ENCODE results near the gene HPCAL1. TPM values are rescaled to one million over a fixed set of nuclear protein-coding genes. Genes with fewer than 3 reads are reported as not detected.
A peak's percentile ranks its signal among the peaks of the same experiment; 100 is the strongest.

Gene HPCAL1
- total and polyA plus RNA-seq, 3 experiments from 2014 or later: 44.1 to 96.3 (median 47.6) TPM

DNA sequence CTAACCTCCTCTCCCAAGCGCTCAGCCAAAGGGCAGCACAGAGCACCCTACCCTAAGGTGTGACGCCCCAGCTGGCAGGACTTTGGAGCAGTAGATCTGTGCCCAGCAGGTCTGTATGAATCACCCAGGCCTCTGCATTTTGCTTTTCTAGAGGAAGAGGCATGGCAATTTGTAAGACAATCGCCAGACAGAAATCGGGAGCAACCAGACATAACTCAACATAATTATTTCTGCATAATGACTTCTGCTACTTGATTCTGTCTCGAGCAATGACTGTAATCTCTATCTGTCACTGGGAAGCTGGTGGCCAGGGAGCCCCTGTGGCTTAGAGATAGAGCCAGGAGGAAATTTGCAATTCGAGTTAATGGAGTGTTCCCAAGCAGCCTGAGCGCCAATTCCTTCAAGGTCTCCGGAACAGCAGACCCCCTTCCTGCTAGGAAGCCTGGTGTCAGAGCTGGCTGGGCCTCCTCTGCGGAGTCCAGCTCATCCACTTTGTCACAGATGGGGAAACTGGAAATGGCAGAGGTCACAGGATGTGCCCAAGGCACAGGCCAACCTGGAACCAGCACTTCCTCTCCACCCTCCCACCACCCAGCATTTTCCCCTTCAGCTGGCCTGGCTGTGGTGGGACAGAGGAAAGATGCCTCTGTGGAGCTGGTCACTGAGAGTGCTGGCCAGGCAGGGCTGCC, 90.4 kb downstream of the HPCAL1 start:
- POLR2A ChIA-PET: no interaction called here

DNA sequence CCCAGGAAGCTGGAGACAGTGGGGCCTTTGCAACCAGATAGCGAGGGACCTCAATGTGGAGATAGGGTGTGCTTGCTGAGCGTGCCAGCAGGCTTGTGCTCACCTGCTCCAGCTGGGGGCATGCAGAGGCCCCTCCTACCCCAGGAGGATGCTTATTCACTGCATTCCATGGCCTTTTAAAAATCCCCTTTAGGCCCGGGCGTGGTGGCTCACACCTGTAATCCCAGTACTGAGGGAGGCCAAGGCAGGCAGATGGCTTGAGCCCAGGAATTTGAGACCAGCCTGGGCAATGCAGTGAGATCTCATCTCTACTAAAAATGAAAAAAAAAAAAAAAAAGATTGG, 90.9 kb downstream of the HPCAL1 start:
- ChIA-PET POLR2A (no interaction called here), CTCF (interaction anchor here (0.9 kb wide), 1 partner anchor 15 kb away, joined by 3 read pairs; no protein-coding TSS in a partner anchor)
- Histone ChIP-seq H3K4me1 (ENCODE audit: insufficient read depth, low read length) (peaks cover 12% of the 10 kb centered on the region), H3K27me3 (ENCODE audit: insufficient read depth, low read length, poor library complexity, severe bottlenecking) (no peaks in the 10 kb centered on the region), H3K36me3 (ENCODE audit: insufficient read depth, low read length) (no peaks in the 10 kb centered on the region), H3K27ac (ENCODE audit: low read depth, low read length) (no peak overlapping the region), H3K9me3 (ENCODE audit: low read length) (no peaks in the 10 kb centered on the region), H3K4me3 (ENCODE audit: low read length) (no peak overlapping the region)
- Mint-ChIP-seq H3K27me3 (peaks cover 0 to 1% of the 10 kb centered on the region in 2 donors), H3K27ac (peak overlapping the region in 2 of 8 donors; percentile 38 to 92), H3K4me3 (no peak overlapping the region), H3K4me1 (peaks cover 38 to 69% (median 43%) of the 10 kb centered on the region in 3 donors), H3K9me3 (no peaks in the 10 kb centered on the region), H3K36me3 (peaks cover 0 to 12% (median 2%) of the 10 kb centered on the region in 3 donors)
- no peak for DNase-seq

More for the DNA sequence above, 90.4 kb downstream of the HPCAL1 start:
- no peak overlapping the region for H3K4me3 Mint-ChIP-seq
- H3K9me3 Mint-ChIP-seq: no peaks in the 10 kb centered on the region
- Histone ChIP-seq H3K9me3 (ENCODE audit: low read length) (no peaks in the 10 kb centered on the region), H3K27ac (ENCODE audit: low read depth, low read length) (no peak overlapping the region), H3K4me3 (ENCODE audit: low read length) (no peak overlapping the region), H3K27me3 (ENCODE audit: insufficient read depth, low read length, poor library complexity, severe bottlenecking) (no peaks in the 10 kb centered on the region), H3K4me1 (ENCODE audit: insufficient read depth, low read length) (peaks cover 12% of the 10 kb centered on the region), H3K36me3 (ENCODE audit: insufficient read depth, low read length) (no peaks in the 10 kb centered on the region)
- peaks cover 0 to 9% (median 2%) of the 10 kb centered on the region in 3 donors for H3K36me3 Mint-ChIP-seq
- H3K27me3 Mint-ChIP-seq: peaks cover 0 to 1% of the 10 kb centered on the region in 2 donors
- no peak for DNase-seq
- peak overlapping the region in 1 of 8 donors; percentile 38 for H3K27ac Mint-ChIP-seq
- peaks cover 41 to 74% (median 46%) of the 10 kb centered on the region in 3 donors for H3K4me1 Mint-ChIP-seq
- CTCF ChIA-PET: interaction anchor here (0.9 kb wide), 1 partner anchor 16 kb away, joined by 3 read pairs; no protein-coding TSS in a partner anchor

DNA sequence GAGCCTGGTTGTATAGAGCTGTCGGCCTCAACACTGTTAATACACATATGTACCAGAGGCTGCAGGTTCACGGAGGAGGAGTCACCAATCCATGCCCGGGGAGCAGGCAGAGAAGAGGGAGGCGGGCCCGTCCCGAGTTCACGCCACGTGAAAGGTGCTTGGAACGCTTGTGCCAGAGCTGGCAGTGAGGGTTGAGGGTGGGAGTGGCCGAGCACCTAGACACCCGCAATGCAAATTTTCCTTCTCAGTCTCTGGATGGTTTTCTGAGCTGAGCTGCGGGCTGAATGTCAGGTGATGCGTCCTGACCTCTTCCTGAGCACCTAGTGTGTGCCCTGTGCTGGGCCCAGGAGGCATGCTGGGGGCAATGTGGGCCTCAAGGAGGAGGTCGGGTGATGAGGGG, 93.2 kb downstream of the HPCAL1 start:
- Mint-ChIP-seq H3K27ac (peak overlapping the region in 6 of 8 donors; percentile 56 to 84 (median 66)), H3K4me1 (peaks cover 34 to 59% (median 36%) of the 10 kb centered on the region in 3 donors), H3K36me3 (peaks cover 0 to 27% (median 5%) of the 10 kb centered on the region in 3 donors), H3K27me3 (peaks cover 0 to 1% of the 10 kb centered on the region in 2 donors), H3K4me3 (no peak overlapping the region), H3K9me3 (peaks cover 0 to 3% (median 0%) of the 10 kb centered on the region in 5 donors)
- Histone ChIP-seq H3K27me3 (ENCODE audit: insufficient read depth, low read length, poor library complexity, severe bottlenecking) (no peaks in the 10 kb centered on the region), H3K4me1 (ENCODE audit: insufficient read depth, low read length) (peaks cover 21% of the 10 kb centered on the region), H3K9me3 (ENCODE audit: low read length) (no peaks in the 10 kb centered on the region), H3K4me3 (ENCODE audit: low read length) (no peak overlapping the region), H3K27ac (ENCODE audit: low read depth, low read length) (no peak overlapping the region), H3K36me3 (ENCODE audit: insufficient read depth, low read length) (peaks cover 11% of the 10 kb centered on the region)
- CTCF ChIA-PET: interaction anchor here (1.4 kb wide), 1 partner anchor 13 kb away, joined by 7 read pairs; no protein-coding TSS in a partner anchor
- DNase-seq: no peak
- POLR2A ChIA-PET: no interaction called here

DNA sequence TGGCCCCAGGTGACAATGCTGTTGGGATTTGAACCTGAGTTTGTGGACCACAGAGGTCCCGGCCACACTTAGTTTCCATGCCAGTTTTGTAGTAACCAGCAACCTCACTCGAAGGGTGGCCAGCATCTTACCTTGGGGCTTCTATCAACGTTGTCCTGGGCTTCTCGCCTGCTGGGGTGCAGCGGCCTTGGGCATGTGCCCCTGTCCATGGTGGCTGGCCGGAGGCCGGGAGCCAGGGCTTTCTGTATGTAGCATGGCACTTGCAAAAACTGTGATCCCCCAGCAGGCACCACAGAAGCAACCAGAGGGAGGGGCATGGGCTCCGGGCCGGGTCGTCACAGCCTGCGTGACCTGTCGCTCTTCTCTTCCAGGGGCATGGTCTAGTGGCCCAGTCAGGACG, 93.8 kb downstream of the HPCAL1 start:
- peaks cover 0 to 3% (median 0%) of the 10 kb centered on the region in 5 donors for H3K9me3 Mint-ChIP-seq

DNA sequence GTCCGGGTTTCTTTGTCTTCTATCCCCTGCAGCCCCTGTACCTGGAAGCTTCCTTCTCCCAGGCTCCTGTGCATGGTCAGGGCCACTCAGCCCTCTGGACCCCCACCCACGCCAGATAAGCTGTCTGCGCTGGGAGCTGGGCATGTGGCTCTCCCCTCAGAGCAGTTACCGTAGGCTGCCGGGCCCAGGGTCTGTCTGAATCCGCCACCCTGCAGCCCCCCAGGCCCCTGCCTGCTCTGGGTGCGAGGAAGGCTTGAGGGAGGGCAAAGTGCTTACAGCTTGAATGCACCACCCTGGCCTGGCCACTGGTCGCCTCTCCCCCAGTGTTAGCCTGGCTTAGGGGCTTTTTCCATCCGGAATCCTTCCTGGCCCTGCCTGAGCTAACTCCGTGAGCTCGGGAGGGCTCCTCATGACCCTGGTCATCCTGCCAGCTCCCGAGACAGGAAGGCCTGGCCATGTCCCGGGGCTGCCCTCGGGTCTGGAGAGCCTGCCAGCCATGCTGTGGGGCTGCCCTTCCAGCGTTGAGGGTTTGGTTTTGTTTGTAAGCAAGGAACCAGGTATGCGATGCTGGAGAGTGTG, 94.7 kb downstream of the HPCAL1 start:
- peaks cover 0 to 1% of the 10 kb centered on the region in 2 donors for H3K27me3 Mint-ChIP-seq
- peaks cover 37 to 57% (median 43%) of the 10 kb centered on the region in 3 donors for H3K4me1 Mint-ChIP-seq
- peaks cover 0 to 33% (median 7%) of the 10 kb centered on the region in 3 donors for H3K36me3 Mint-ChIP-seq
- Histone ChIP-seq H3K9me3 (ENCODE audit: low read length) (no peaks in the 10 kb centered on the region), H3K36me3 (ENCODE audit: insufficient read depth, low read length) (peaks cover 11% of the 10 kb centered on the region), H3K27ac (ENCODE audit: low read depth, low read length) (no peak overlapping the region), H3K4me1 (ENCODE audit: insufficient read depth, low read length) (peaks cover 30% of the 10 kb centered on the region), H3K4me3 (ENCODE audit: low read length) (no peak overlapping the region), H3K27me3 (ENCODE audit: insufficient read depth, low read length, poor library complexity, severe bottlenecking) (no peaks in the 10 kb centered on the region)
- no peak for DNase-seq
- H3K9me3 Mint-ChIP-seq: peaks cover 0 to 3% (median 0%) of the 10 kb centered on the region in 5 donors
- ChIA-PET CTCF (interaction anchor here (0.7 kb wide), 1 partner anchor 273 kb away, joined by 3 read pairs; no protein-coding TSS in a partner anchor), POLR2A (no interaction called here)
- no peak overlapping the region for H3K4me3 Mint-ChIP-seq
- peak overlapping the region in 3 of 8 donors; percentile 52 to 75 (median 55) for H3K27ac Mint-ChIP-seq

More for the DNA sequence above, 93.8 kb downstream of the HPCAL1 start:
- Mint-ChIP-seq H3K4me1 (peaks cover 37 to 59% (median 40%) of the 10 kb centered on the region in 3 donors), H3K36me3 (peaks cover 0 to 32% (median 7%) of the 10 kb centered on the region in 3 donors), H3K27me3 (peaks cover 0 to 1% of the 10 kb centered on the region in 2 donors), H3K4me3 (no peak overlapping the region), H3K27ac (peak overlapping the region in 1 of 8 donors; percentile 56)
- H3K9me3 ChIP-seq (ENCODE audit: low read length): no peaks in the 10 kb centered on the region
- CTCF ChIA-PET: no interaction called here
- H3K36me3 ChIP-seq (ENCODE audit: insufficient read depth, low read length): peaks cover 11% of the 10 kb centered on the region
- no peak for DNase-seq
- peaks cover 22% of the 10 kb centered on the region for H3K4me1 ChIP-seq (ENCODE audit: insufficient read depth, low read length)
- H3K4me3 ChIP-seq (ENCODE audit: low read length): no peak overlapping the region
- no peaks in the 10 kb centered on the region for H3K27me3 ChIP-seq (ENCODE audit: insufficient read depth, low read length, poor library complexity, severe bottlenecking)
- POLR2A ChIA-PET: no interaction called here
- H3K27ac ChIP-seq (ENCODE audit: low read depth, low read length): no peak overlapping the region

DNA sequence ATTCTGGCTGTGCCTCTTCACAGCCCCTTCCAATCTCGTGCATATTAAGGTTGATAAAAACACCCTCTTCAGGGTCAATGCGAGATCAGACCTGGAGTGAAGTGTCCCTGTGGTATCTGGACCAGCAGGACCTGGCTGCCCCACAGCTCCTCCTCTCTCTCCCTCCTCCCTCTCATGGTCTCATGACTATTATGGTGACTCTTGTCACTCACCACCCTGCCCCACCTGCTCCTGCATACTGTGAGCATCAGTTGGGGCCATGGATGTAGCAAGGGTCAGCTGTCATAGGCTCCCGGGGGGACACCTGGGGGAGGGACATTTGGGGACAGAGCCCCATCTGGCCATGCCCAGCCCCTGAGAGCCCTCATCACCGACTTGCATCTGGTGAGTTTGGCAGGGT, 95.2 kb downstream of the HPCAL1 start:
- no peaks in the 10 kb centered on the region for H3K27me3 ChIP-seq (ENCODE audit: insufficient read depth, low read length, poor library complexity, severe bottlenecking)
- H3K36me3 ChIP-seq (ENCODE audit: insufficient read depth, low read length): peaks cover 11% of the 10 kb centered on the region
- ChIA-PET POLR2A (no interaction called here), CTCF (no interaction called here)
- H3K27ac ChIP-seq (ENCODE audit: low read depth, low read length): no peak overlapping the region
- Mint-ChIP-seq H3K36me3 (peaks cover 0 to 35% (median 7%) of the 10 kb centered on the region in 3 donors), H3K4me1 (peaks cover 38 to 57% (median 45%) of the 10 kb centered on the region in 3 donors), H3K27me3 (peaks cover 0 to 1% of the 10 kb centered on the region in 2 donors), H3K4me3 (no peak overlapping the region), H3K27ac (peak overlapping the region in 6 of 8 donors; percentile 10 to 75 (median 42)), H3K9me3 (peaks cover 0 to 3% (median 0%) of the 10 kb centered on the region in 5 donors)
- peaks cover 31% of the 10 kb centered on the region for H3K4me1 ChIP-seq (ENCODE audit: insufficient read depth, low read length)
- H3K9me3 ChIP-seq (ENCODE audit: low read length): no peaks in the 10 kb centered on the region
- no peak overlapping the region for H3K4me3 ChIP-seq (ENCODE audit: low read length)
- DNase-seq: no peak

DNA sequence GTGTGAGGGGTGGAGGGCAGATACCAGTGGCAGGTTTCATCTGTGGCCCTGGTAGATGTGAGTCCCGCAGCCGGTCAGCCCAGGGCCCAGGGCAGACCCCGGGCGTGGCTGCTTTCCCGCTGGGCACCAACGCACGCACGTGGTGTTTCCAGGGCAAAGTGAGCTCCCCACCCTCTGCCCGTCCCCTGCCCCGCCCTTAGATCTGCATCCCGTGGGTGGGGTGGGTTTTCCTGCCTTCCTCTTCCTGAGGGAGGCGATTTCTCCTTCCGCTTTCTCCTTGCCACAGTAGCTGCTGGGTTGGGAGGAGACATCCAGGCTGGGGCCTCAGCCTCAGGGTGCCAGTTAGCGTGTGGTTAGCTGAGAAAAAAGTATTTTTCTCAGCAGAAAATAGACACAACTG, 95.8 kb downstream of the HPCAL1 start:
- Mint-ChIP-seq H3K4me1 (peaks cover 35 to 53% (median 45%) of the 10 kb centered on the region in 3 donors), H3K27me3 (peaks cover 0 to 1% of the 10 kb centered on the region in 2 donors), H3K4me3 (no peak overlapping the region), H3K9me3 (peaks cover 0 to 3% (median 0%) of the 10 kb centered on the region in 5 donors), H3K36me3 (peaks cover 0 to 36% (median 7%) of the 10 kb centered on the region in 3 donors), H3K27ac (peak overlapping the region in 3 of 8 donors; percentile 12 to 75 (median 50))
- H3K36me3 ChIP-seq (ENCODE audit: insufficient read depth, low read length): peaks cover 11% of the 10 kb centered on the region
- no peak overlapping the region for H3K27ac ChIP-seq (ENCODE audit: low read depth, low read length)
- POLR2A ChIA-PET: no interaction called here
- H3K27me3 ChIP-seq (ENCODE audit: insufficient read depth, low read length, poor library complexity, severe bottlenecking): no peaks in the 10 kb centered on the region
- no peak overlapping the region for H3K4me3 ChIP-seq (ENCODE audit: low read length)
- CTCF ChIA-PET: interaction anchor here (1.6 kb wide), 1 partner anchor 10 kb away, joined by 4 read pairs; no protein-coding TSS in a partner anchor
- no peak for DNase-seq
- peaks cover 24% of the 10 kb centered on the region for H3K4me1 ChIP-seq (ENCODE audit: insufficient read depth, low read length)
- no peaks in the 10 kb centered on the region for H3K9me3 ChIP-seq (ENCODE audit: low read length)

DNA sequence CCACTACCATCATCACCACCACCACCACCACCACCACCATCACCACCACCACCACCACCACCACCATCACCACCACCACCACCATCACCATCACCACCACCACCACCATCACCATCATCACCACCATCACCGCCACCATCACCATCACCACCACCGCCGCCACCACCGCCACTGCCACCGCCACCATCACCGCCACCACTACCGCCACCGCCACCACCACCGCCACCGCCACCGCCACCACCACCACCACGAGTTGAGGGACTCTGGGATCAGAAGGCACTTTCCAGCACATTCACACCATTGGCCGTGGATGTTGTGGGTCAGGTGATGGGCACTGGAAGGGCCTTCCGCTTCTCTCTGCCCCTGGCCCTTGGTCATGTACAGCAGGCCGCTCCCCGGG, 96.7 kb downstream of the HPCAL1 start:
- no peak for DNase-seq
- H3K4me3 ChIP-seq (ENCODE audit: low read length): no peak overlapping the region
- Mint-ChIP-seq H3K27me3 (peaks cover 0 to 1% of the 10 kb centered on the region in 2 donors), H3K4me1 (peaks cover 34 to 55% (median 44%) of the 10 kb centered on the region in 3 donors), H3K4me3 (peak overlapping the region in 2 of 7 donors; percentile 4 to 67), H3K36me3 (peaks cover 0 to 42% (median 9%) of the 10 kb centered on the region in 3 donors), H3K27ac (peak overlapping the region in 4 of 8 donors; percentile 77 to 99 (median 89)), H3K9me3 (peaks cover 0 to 3% (median 0%) of the 10 kb centered on the region in 5 donors)
- ChIA-PET CTCF (interaction anchor here (1.6 kb wide), 1 partner anchor 9 kb away, joined by 4 read pairs; no protein-coding TSS in a partner anchor), POLR2A (no interaction called here)
- H3K4me1 ChIP-seq (ENCODE audit: insufficient read depth, low read length): peaks cover 24% of the 10 kb centered on the region
- no peak overlapping the region for H3K27ac ChIP-seq (ENCODE audit: low read depth, low read length)
- H3K9me3 ChIP-seq (ENCODE audit: low read length): no peaks in the 10 kb centered on the region
- H3K27me3 ChIP-seq (ENCODE audit: insufficient read depth, low read length, poor library complexity, severe bottlenecking): no peaks in the 10 kb centered on the region
- peaks cover 11% of the 10 kb centered on the region for H3K36me3 ChIP-seq (ENCODE audit: insufficient read depth, low read length)
